Adipocyte (in vitro differentiated cells): ENCODE measurements around the gene HIPK4.

ENCODE experiments used
- DNase-seq: peaks from one replicate; pipeline ENCODE4 v3.0.0-alpha.2; 2015; ENCODE audit warnings: low read depth
- H3K27me3 ChIP-seq: replicated peaks from 2 replicates; pipeline ENCODE4 v1.7.0; 2013; ENCODE audit warnings: mild to moderate bottlenecking, low read length, moderate library complexity; ENCODE audit not compliant: control insufficient read depth, insufficient read depth
- H3K36me3 ChIP-seq: 2 replicates; pipeline ENCODE4 v1.7.0; 2013; ENCODE audit warnings: low read length, mild to moderate bottlenecking, moderate library complexity; ENCODE audit not compliant: control insufficient read depth, insufficient read depth, severe bottlenecking
- H3K4me1 ChIP-seq: 2 replicates; pipeline ENCODE4 v1.7.0; 2013; ENCODE audit warnings: mild to moderate bottlenecking, low read length, moderate library complexity; ENCODE audit not compliant: control insufficient read depth, insufficient read depth
- H3K4me3 ChIP-seq: 2 replicates; pipeline ENCODE4 v1.7.0; 2013; ENCODE audit warnings: mild to moderate bottlenecking, low read length, moderate library complexity
- H3K9ac ChIP-seq: 2 replicates; pipeline ENCODE4 v1.7.0; 2013; ENCODE audit warnings: mild to moderate bottlenecking, low read length, moderate library complexity
- H3K9me3 ChIP-seq: 2 replicates; pipeline ENCODE4 v1.7.0; 2013; ENCODE audit warnings: mild to moderate bottlenecking, low read length, moderate library complexity; ENCODE audit not compliant: control insufficient read depth

Gene HIPK4

GRCh38 chr19:40423938-40424337 is 34.0 kb upstream of the HIPK4 start:
- no peak for DNase-seq
- H3K4me1 ChIP-seq: peaks cover 23% of the 10 kb centered on the region
- H3K27me3 ChIP-seq: no peaks in the 10 kb centered on the region
- H3K36me3 ChIP-seq: peaks cover 14% of the 10 kb centered on the region
- peak overlapping the region; percentile 90 for H3K4me3 ChIP-seq
- peak overlapping the region; percentile 98 for H3K9ac ChIP-seq
- H3K9me3 ChIP-seq: no peaks in the 10 kb centered on the region

- peaks cover 23% of the 10 kb centered on the region for H3K4me1 ChIP-seq
- H3K9me3 ChIP-seq: no peaks in the 10 kb centered on the region
- no peak overlapping the region for H3K4me3 ChIP-seq
- H3K36me3 ChIP-seq: peaks cover 14% of the 10 kb centered on the region
- no peaks in the 10 kb centered on the region for H3K27me3 ChIP-seq
- peak overlapping the region; percentile 98 for H3K9ac ChIP-seq
- DNase-seq: no peak
Measured at GRCh38 chr19:40422748-40423566, 33.0 kb upstream of the HIPK4 start.

GRCh38 chr19:40421993-40422747 is 32.2 kb upstream of the HIPK4 start:
- no peak for DNase-seq
- Histone ChIP-seq H3K27me3 (no peaks in the 10 kb centered on the region), H3K4me1 (peaks cover 23% of the 10 kb centered on the region), H3K4me3 (no peak overlapping the region), H3K9me3 (no peaks in the 10 kb centered on the region), H3K9ac (peak overlapping the region; percentile 98), H3K36me3 (peaks cover 14% of the 10 kb centered on the region)

- DNase-seq: peak; percentile 97
- peak overlapping the region; percentile 88 for H3K4me3 ChIP-seq
- no peaks in the 10 kb centered on the region for H3K9me3 ChIP-seq
- peak overlapping the region; percentile 98 for H3K9ac ChIP-seq
- no peaks in the 10 kb centered on the region for H3K27me3 ChIP-seq
- H3K36me3 ChIP-seq: peaks cover 14% of the 10 kb centered on the region
- H3K4me1 ChIP-seq: peaks cover 23% of the 10 kb centered on the region
Measured at GRCh38 chr19:40420766-40421765, 31.1 kb upstream of the HIPK4 start.

- H3K4me1 ChIP-seq: peaks cover 23% of the 10 kb centered on the region
- H3K36me3 ChIP-seq: peaks cover 14% of the 10 kb centered on the region
- H3K9me3 ChIP-seq: no peaks in the 10 kb centered on the region
- DNase-seq: no peak
- H3K4me3 ChIP-seq: peak overlapping the region; percentile 88
- peak overlapping the region; percentile 98 for H3K9ac ChIP-seq
- H3K27me3 ChIP-seq: no peaks in the 10 kb centered on the region
Measured at GRCh38 chr19:40420451-40420765, 30.4 kb upstream of the HIPK4 start.

GRCh38 chr19:40419780-40420179 is 29.8 kb upstream of the HIPK4 start:
- Histone ChIP-seq H3K27me3 (no peaks in the 10 kb centered on the region), H3K4me3 (no peak overlapping the region), H3K9me3 (no peaks in the 10 kb centered on the region), H3K9ac (no peak overlapping the region), H3K36me3 (peaks cover 14% of the 10 kb centered on the region), H3K4me1 (peaks cover 23% of the 10 kb centered on the region)
- no peak for DNase-seq

- H3K36me3 ChIP-seq: peaks cover 14% of the 10 kb centered on the region
- no peak for DNase-seq
- no peak overlapping the region for H3K9ac ChIP-seq
- no peaks in the 10 kb centered on the region for H3K9me3 ChIP-seq
- no peaks in the 10 kb centered on the region for H3K27me3 ChIP-seq
- no peak overlapping the region for H3K4me3 ChIP-seq
- peaks cover 22% of the 10 kb centered on the region for H3K4me1 ChIP-seq
Measured at GRCh38 chr19:40419066-40419612, 29.2 kb upstream of the HIPK4 start.

- peaks cover 10% of the 10 kb centered on the region for H3K36me3 ChIP-seq
- no peak for DNase-seq
- H3K27me3 ChIP-seq: no peaks in the 10 kb centered on the region
Measured at GRCh38 chr19:40418040-40418439, 28.1 kb upstream of the HIPK4 start.

GRCh38 chr19:40417643-40417981 is 27.6 kb upstream of the HIPK4 start:
- no peak for DNase-seq
- H3K36me3 ChIP-seq: peaks cover 6% of the 10 kb centered on the region
- no peaks in the 10 kb centered on the region for H3K27me3 ChIP-seq
- H3K4me3 ChIP-seq: no peak overlapping the region
- no peaks in the 10 kb centered on the region for H3K9me3 ChIP-seq
- H3K4me1 ChIP-seq: peaks cover 13% of the 10 kb centered on the region
- no peak overlapping the region for H3K9ac ChIP-seq

More at GRCh38 chr19:40418040-40418439, 28.1 kb upstream of the HIPK4 start:
- no peak overlapping the region for H3K4me3 ChIP-seq
- no peak overlapping the region for H3K9ac ChIP-seq
- H3K4me1 ChIP-seq: peaks cover 16% of the 10 kb centered on the region
- H3K9me3 ChIP-seq: no peaks in the 10 kb centered on the region

- no peak for DNase-seq
- Histone ChIP-seq H3K9me3 (no peaks in the 10 kb centered on the region), H3K27me3 (peaks cover 3% of the 10 kb centered on the region), H3K9ac (no peak overlapping the region), H3K4me3 (no peak overlapping the region), H3K4me1 (peaks cover 9% of the 10 kb centered on the region), H3K36me3 (peaks cover under 1% of the 10 kb centered on the region)
Measured at GRCh38 chr19:40416918-40417642, 27.1 kb upstream of the HIPK4 start.
